PC-3 (cell line): ENCODE data around the gene FOXE1. TPM values are rescaled to one million over a fixed set of nuclear protein-coding genes. Genes with fewer than 3 reads are reported as not detected.
A peak's percentile ranks its signal among the peaks of the same experiment; 100 is the strongest.

ENCODE experiments used
- ATAC-seq: fragments of 200-7000 bp; cut with Tn5 transposase; 2 replicates; pipeline ENCODE4 v1.9.1; 2020; ENCODE audit warnings: mild to moderate bottlenecking, moderate library complexity
- BruUV-seq: library from RNA; stranded (reverse); fragments of 400-500 nt; replicated peaks from 2 replicates; lab custom pipeline; 2021; lab: Mats Ljungman, UMichigan
- CTCF ChIA-PET: fragments of 300-600 bp; sonication (Branson Sonifier 250); formaldehyde crosslinking; loops from one replicate; lab custom pipeline; 2022; ENCODE audit warnings: antibody characterized with exemption; lab: Charles Lee
- POLR2A ChIA-PET: fragments of 300-600 bp; sonication (Branson Sonifier 250); formaldehyde crosslinking; loops from one replicate; lab custom pipeline; 2022; ENCODE audit warnings: antibody characterized with exemption; ENCODE audit not compliant: unreplicated experiment; lab: Charles Lee
- DNase-seq: peaks from one replicate; pipeline ENCODE4 v3.0.0-alpha.2; 2015
- H2AFZ ChIP-seq: fragments of 300-600 bp; sonication (generic); 2 replicates; pipeline ENCODE4 v1.6.0; 2016; ENCODE audit warnings: antibody characterized with exemption, low read length
- H3F3A ChIP-seq: fragments of 300-600 bp; sonication (generic); one replicate; pipeline ENCODE4 v1.6.0; 2017; ENCODE audit warnings: antibody characterized with exemption, low read length, control low read depth, mild to moderate bottlenecking; ENCODE audit not compliant: unreplicated experiment
- H3K27ac ChIP-seq: fragments of 300-600 bp; sonication (generic); 2 replicates; pipeline ENCODE4 v1.5.1; 2016; ENCODE audit warnings: mild to moderate bottlenecking, low read length
- H3K27me3 ChIP-seq: fragments of 300-600 bp; sonication (generic); 2 replicates; pipeline ENCODE4 v1.6.1; 2016; ENCODE audit warnings: low read length, mixed read lengths
- H3K36me3 ChIP-seq: fragments of 300-600 bp; sonication (generic); 2 replicates; pipeline ENCODE4 v1.6.1; 2016; ENCODE audit warnings: low read depth, mixed run types, low read length, mixed read lengths
- H3K4me1 ChIP-seq: fragments of 300-600 bp; sonication (generic); 2 replicates; pipeline ENCODE4 v1.5.1; 2016; ENCODE audit warnings: low read length; ENCODE audit not compliant: insufficient read depth
- H3K4me2 ChIP-seq: fragments of 300-600 bp; sonication (generic); 2 replicates; pipeline ENCODE4 v1.6.0; 2016; ENCODE audit warnings: low read length
- H3K4me3 ChIP-seq: fragments of 300-600 bp; sonication (generic); 2 replicates; pipeline ENCODE4 v1.5.1; 2016; ENCODE audit warnings: mild to moderate bottlenecking, low read length, mixed read lengths
- H3K79me2 ChIP-seq: fragments of 300-600 bp; sonication (generic); 2 replicates; pipeline ENCODE4 v1.6.1; 2017; ENCODE audit warnings: low read length, mixed read lengths
- H3K9ac ChIP-seq: fragments of 300-600 bp; sonication (generic); 2 replicates; pipeline ENCODE4 v1.6.0; 2016; ENCODE audit warnings: mild to moderate bottlenecking, low read length
- H3K9me2 ChIP-seq: fragments of 300-600 bp; sonication (generic); replicated peaks from 2 replicates; pipeline ENCODE4 v1.6.1; 2016; ENCODE audit warnings: mixed run types, low read length, mixed read lengths
- H3K9me3 ChIP-seq: fragments of 300-600 bp; sonication (generic); 2 replicates; pipeline ENCODE4 v1.6.1; 2016; ENCODE audit warnings: low read length, mixed read lengths
- H4K20me1 ChIP-seq: fragments of 300-600 bp; sonication (generic); 2 replicates; pipeline ENCODE4 v1.6.1; 2016; ENCODE audit warnings: low read length, mixed read lengths
- CTCF ChIP-seq: fragments of 300-600 bp; sonication (generic); conservative IDR thresholded peaks from 2 replicates; pipeline ENCODE4 v1.5.1; 2017; ENCODE audit warnings: antibody characterized with exemption, low read depth, mild to moderate bottlenecking, low read length
- EZH2 ChIP-seq: fragments of 300-600 bp; sonication (generic); IDR thresholded peaks from one replicate; pipeline ENCODE4 v1.6.1; 2017; ENCODE audit warnings: antibody characterized with exemption, mild to moderate bottlenecking, low read length; ENCODE audit not compliant: unreplicated experiment
- EZH2phosphoT487 ChIP-seq: fragments of 300-600 bp; sonication (generic); IDR thresholded peaks from 2 replicates; pipeline ENCODE4 v1.6.1; 2018; ENCODE audit warnings: mild to moderate bottlenecking, antibody characterized with exemption, low read length, borderline replicate concordance
- intact Hi-C: fragments of 100-400 bp; cut with micrococcal nuclease; formaldehyde crosslinking; loops from 2 replicates; pipeline ENCODE4 v1.9.0; 2023
- total RNA-seq: library from RNA; depleted of rRNA; stranded (reverse); fragments of >200 nt; gene quantifications from 2 replicates; pipeline ENCODE4 v1.2.3, GENCODE V29; 2014

FOXE1 gene
- total RNA-seq, 1 experiment from 2014 or later, result not detected

DNA sequence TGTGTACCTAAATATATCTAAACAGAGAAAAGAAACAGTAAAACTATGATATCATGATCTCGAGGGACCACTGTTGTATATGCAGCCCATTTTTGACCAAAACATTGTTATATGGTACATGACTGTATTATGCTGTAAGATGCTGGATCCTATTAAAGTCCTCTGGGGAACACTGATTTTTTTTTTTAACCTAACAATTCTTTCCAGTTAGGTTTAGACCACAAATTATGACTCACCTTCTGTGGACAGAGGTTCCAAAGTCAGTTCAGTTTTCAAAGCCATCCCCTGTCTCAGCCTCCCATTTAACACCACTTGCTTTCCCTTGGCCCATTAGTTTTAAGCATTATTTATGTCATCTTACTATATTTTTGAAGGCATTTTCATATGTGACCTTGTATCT, 42.2 kb downstream of the FOXE1 start:
- Histone ChIP-seq H2AFZ (no peak overlapping the region), H3K4me3 (no peak overlapping the region), H3K9me3 (no peaks in the 10 kb centered on the region), H3K27me3 (no peaks in the 10 kb centered on the region), H3K27ac (no peak overlapping the region), H3F3A (no peaks in the 10 kb centered on the region), H4K20me1 (no peaks in the 10 kb centered on the region), H3K4me2 (no peak overlapping the region), H3K9ac (no peak overlapping the region), H3K4me1 (no peaks in the 10 kb centered on the region), H3K79me2 (no peaks in the 10 kb centered on the region), H3K9me2 (no peaks in the 10 kb centered on the region), H3K36me3 (no peaks in the 10 kb centered on the region)
- POLR2A ChIA-PET, result no interaction called here
- intact Hi-C loops, result no loop called here
- CTCF ChIA-PET, result no interaction called here
- ATAC-seq (no peak), DNase-seq (no peak)
- no TSS peak for BruUV-seq
- TF ChIP-seq EZH2, result no peak
- no peak for TF ChIP-seq CTCF
- TF ChIP-seq EZH2phosphoT487, result no peak

GRCh38 chr9:97895695-97896332, 42.8 kb downstream of the FOXE1 start:
- no peaks in the 10 kb centered on the region for H3K9me3 ChIP-seq
- H3K4me3 ChIP-seq, result no peak overlapping the region
- peak; percentile 37; the same call in 1 of the 2 replicates for TF ChIP-seq CTCF
- TF ChIP-seq EZH2phosphoT487, result no peak
- no peak for TF ChIP-seq EZH2
- peaks cover 6% of the 10 kb centered on the region for H3K4me1 ChIP-seq
- BruUV-seq, result no TSS peak
- no peak overlapping the region for H3K9ac ChIP-seq
- H3K9me2 ChIP-seq, result no peaks in the 10 kb centered on the region
- ChIA-PET CTCF (interaction anchor here (0.5 kb wide), 1 partner anchor 26 kb away, joined by 5 read pairs; no protein-coding TSS in a partner anchor), POLR2A (no interaction called here)
- intact Hi-C loops, result no loop called here
- no peaks in the 10 kb centered on the region for H3K27me3 ChIP-seq
- peak; percentile 53 for DNase-seq
- H3K4me2 ChIP-seq, result no peak overlapping the region
- no peaks in the 10 kb centered on the region for H3F3A ChIP-seq
- no peaks in the 10 kb centered on the region for H3K79me2 ChIP-seq
- no peak overlapping the region for H2AFZ ChIP-seq
- no peak overlapping the region for H3K27ac ChIP-seq
- no peaks in the 10 kb centered on the region for H3K36me3 ChIP-seq
- H4K20me1 ChIP-seq, result no peaks in the 10 kb centered on the region
- ATAC-seq, result no peak; the same call in 1 of the 2 replicates

GRCh38 chr9:97900103-97900737, 47.2 kb downstream of the FOXE1 start:
- H3K36me3 ChIP-seq, result no peaks in the 10 kb centered on the region
- peak; percentile 9 for DNase-seq
- ATAC-seq, result no peak

More at GRCh38 chr9:97900103-97900737, 47.2 kb downstream of the FOXE1 start:
- H3K4me3 ChIP-seq, result no peak overlapping the region
- no TSS peak for BruUV-seq
- no peaks in the 10 kb centered on the region for H4K20me1 ChIP-seq
- intact Hi-C loops, result loop anchor here (2.0 kb wide), 1 partner anchor 149 kb away; no protein-coding TSS in a partner anchor
- no peak overlapping the region for H3K27ac ChIP-seq
- no peaks in the 10 kb centered on the region for H3K9me2 ChIP-seq
- no peak overlapping the region for H2AFZ ChIP-seq
- no peaks in the 10 kb centered on the region for H3F3A ChIP-seq
- no peak overlapping the region for H3K9ac ChIP-seq
- ChIA-PET POLR2A (interaction anchor here (0.6 kb wide), 1 partner anchor 10 kb away, joined by 6 read pairs; no protein-coding TSS in a partner anchor), CTCF (interaction anchor here (0.6 kb wide), 1 partner anchor 83 kb away, joined by 3 read pairs; no protein-coding TSS in a partner anchor)
- H3K4me1 ChIP-seq, result peaks cover 7% of the 10 kb centered on the region
- no peaks in the 10 kb centered on the region for H3K79me2 ChIP-seq
- no peak overlapping the region for H3K4me2 ChIP-seq
- no peak for TF ChIP-seq CTCF
- no peak for TF ChIP-seq EZH2
- no peak for TF ChIP-seq EZH2phosphoT487
- H3K9me3 ChIP-seq, result no peaks in the 10 kb centered on the region
- no peaks in the 10 kb centered on the region for H3K27me3 ChIP-seq
